ENCODE results near the gene UPP1.
A peak's percentile ranks its signal among the peaks of the same experiment; 100 is the strongest.

UPP1 gene

DNA sequence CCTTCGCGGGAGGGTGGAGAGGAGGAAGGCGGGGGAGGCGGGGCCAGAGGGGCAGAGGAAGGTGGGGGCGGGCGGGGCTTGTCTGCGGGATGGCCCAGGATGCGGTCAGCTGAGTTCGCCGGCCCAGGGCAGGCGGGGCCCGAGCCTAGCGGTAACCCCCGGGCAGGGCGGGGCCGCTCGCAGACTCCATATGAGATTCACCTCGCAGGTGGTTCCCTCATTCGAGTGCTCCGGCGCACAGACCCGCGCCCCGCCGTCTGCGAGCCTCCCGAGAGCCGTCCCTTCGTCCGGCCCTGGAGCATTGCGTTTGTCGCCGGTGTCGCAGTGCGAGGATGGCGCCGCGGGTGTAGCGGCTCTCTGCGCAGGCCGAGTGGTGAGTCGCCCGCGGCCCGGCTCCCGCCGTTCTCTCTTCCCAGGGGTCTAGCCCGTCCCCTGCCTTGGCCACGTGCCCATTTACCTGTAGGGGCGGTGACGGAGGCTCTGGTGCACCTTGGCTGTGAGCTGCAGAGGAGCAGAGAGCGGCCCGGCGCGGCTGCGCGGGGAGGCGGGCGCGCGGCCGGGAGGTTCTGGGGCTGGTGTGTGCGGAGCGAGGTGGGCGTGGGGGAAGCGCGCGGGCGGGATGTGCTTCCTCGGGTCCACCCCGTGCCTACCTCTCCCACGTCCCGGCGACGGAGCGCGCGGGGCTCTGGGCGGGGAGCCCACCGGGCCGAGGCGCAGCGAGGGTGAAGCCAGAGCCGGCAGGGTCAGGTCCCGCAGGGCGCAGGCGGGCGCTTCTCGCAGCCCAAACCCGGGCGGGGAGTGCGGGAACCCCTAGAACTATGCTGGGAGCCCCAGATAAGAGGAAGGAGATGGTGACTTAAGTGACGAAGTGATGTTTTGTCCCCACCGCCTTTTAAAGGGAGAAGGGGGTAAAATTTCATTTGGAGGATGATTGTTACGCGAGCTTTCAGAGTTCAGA is at the start of gene UPP1:
Gene UPP1, plus strand, starts transcription at position 220 of the 958 bp plus-strand sequence. CDS start 5,519 bp downstream, outside the sequence.
- peaks cover 34% of the 10 kb centered on the region for H3K4me1 ChIP-seq (ENCODE audit: insufficient read depth, low read length)
- H3K4me3 ChIP-seq (ENCODE audit: low read length): peak within 1 kb of the TSS; percentile 87
- H3K9me3 ChIP-seq (ENCODE audit: low read length): no peaks in the 10 kb centered on the region
- no peaks in the 10 kb centered on the region for H3K27me3 ChIP-seq (ENCODE audit: insufficient read depth, low read length)
- H3K36me3 ChIP-seq (ENCODE audit: insufficient read depth, low read length): peaks cover 17% of the 10 kb centered on the region
- H2AFZ ChIP-seq (ENCODE audit: low read depth, low read length): peak within 1 kb of the TSS; percentile 96

DNA sequence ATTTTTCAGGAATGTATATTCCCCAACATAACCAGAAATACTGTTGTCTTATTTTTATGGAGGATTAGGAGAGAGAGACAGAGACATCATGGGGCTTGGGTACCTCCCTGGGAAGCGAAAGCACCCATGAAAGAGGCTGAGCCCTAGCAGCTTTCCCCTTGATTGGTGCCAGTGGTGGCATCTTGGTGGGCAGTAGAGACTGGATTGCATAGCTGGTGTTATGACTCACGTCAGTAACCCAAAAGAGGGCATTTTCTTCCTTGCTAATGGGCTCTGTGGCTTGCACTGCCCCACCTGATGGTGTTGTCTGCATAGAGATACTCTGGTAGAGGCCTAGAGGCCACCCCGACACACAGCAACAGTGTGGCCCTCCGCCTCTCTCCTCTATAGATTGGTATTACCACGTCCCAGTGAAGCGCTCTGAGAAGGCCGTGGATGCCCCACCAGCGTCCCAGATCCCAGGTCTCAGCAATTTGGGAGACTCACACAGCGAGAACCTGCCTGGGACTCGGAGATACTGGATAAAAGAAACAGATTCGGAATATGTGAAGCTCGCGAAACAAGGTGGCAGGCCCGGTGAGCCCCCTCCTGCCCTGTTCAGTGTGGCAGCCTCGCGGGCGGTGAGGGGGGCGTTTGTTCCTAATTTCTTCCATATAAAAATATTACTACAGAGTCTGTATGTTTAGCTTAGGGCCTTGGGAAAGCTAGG is 48.0 kb upstream of the UPP1 start:
- Histone ChIP-seq H3K4me1 (ENCODE audit: insufficient read depth, low read length) (peaks cover 13% of the 10 kb centered on the region), H2AFZ (ENCODE audit: low read depth, low read length) (no peak overlapping the region), H3K36me3 (ENCODE audit: insufficient read depth, low read length) (no peaks in the 10 kb centered on the region), H3K27me3 (ENCODE audit: insufficient read depth, low read length) (peaks cover 13% of the 10 kb centered on the region), H3K4me3 (ENCODE audit: low read length) (no peak overlapping the region), H3K9me3 (ENCODE audit: low read length) (no peaks in the 10 kb centered on the region)

DNA sequence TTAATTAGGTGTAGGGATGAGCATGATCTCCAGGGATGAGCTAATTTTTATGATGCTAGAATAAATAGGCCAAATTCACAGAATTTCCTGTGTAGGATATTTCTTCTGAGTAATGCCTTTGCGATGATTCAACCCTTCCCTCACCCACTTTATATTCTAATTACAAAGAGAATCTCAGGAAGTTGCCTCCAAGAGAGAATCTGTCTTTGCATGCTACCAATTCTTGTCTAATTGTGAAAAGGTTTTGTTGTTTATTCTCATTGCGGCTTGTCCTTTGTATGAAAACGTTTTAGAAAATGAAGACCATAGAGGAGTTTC is 47.5 kb upstream of the UPP1 start:
- peaks cover 10% of the 10 kb centered on the region for H3K4me1 ChIP-seq (ENCODE audit: insufficient read depth, low read length)
- no peak overlapping the region for H2AFZ ChIP-seq (ENCODE audit: low read depth, low read length)
- no peak overlapping the region for H3K4me3 ChIP-seq (ENCODE audit: low read length)
- H3K27me3 ChIP-seq (ENCODE audit: insufficient read depth, low read length): peaks cover 8% of the 10 kb centered on the region
- H3K9me3 ChIP-seq (ENCODE audit: low read length): no peaks in the 10 kb centered on the region
- H3K36me3 ChIP-seq (ENCODE audit: insufficient read depth, low read length): no peaks in the 10 kb centered on the region

DNA sequence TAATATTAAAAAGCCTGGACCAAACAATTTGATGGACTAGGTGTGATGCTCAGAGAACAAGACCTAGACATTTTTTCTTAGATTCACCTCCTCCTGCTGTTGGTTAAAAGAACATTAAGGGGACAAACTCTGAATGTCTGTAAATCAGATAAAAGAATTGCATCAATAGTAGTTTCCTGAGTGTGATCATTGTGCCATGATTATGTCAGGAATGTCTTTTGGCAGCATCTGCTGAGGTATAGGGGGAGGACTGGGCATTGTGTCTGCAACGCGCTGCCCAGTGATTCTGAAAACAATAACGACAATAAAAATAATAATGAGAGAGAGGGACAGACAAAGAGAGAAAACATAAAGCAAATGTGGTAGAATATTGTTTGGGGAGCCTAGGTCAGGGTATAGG is 46.8 kb upstream of the UPP1 start:
- Histone ChIP-seq H3K27me3 (ENCODE audit: insufficient read depth, low read length) (peaks cover 2% of the 10 kb centered on the region), H3K4me3 (ENCODE audit: low read length) (no peak overlapping the region), H3K9me3 (ENCODE audit: low read length) (no peaks in the 10 kb centered on the region), H3K36me3 (ENCODE audit: insufficient read depth, low read length) (no peaks in the 10 kb centered on the region), H2AFZ (ENCODE audit: low read depth, low read length) (no peak overlapping the region), H3K4me1 (ENCODE audit: insufficient read depth, low read length) (peaks cover 10% of the 10 kb centered on the region)

DNA sequence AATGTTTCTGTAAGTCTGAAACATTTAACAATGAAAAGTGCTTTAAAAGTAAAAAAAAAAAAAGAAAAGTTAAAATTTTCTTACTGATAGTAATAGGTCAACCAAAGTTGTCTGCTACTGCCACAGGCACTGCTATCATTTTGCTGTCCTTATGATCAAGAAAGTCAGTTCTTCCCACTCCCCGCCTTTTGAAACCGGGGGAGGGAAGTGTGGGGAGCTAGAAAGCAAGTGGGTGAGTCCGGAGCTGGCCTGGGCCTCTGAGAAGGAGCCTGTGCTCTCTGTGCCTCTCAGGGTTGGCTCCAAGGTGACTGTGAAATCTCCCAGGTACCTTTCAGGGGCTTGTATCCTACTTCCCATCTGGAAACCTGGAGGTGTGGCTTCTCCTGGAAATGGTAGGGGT is 46.4 kb upstream of the UPP1 start:
- Histone ChIP-seq H2AFZ (ENCODE audit: low read depth, low read length) (no peak overlapping the region), H3K27me3 (ENCODE audit: insufficient read depth, low read length) (no peaks in the 10 kb centered on the region), H3K36me3 (ENCODE audit: insufficient read depth, low read length) (no peaks in the 10 kb centered on the region)

DNA sequence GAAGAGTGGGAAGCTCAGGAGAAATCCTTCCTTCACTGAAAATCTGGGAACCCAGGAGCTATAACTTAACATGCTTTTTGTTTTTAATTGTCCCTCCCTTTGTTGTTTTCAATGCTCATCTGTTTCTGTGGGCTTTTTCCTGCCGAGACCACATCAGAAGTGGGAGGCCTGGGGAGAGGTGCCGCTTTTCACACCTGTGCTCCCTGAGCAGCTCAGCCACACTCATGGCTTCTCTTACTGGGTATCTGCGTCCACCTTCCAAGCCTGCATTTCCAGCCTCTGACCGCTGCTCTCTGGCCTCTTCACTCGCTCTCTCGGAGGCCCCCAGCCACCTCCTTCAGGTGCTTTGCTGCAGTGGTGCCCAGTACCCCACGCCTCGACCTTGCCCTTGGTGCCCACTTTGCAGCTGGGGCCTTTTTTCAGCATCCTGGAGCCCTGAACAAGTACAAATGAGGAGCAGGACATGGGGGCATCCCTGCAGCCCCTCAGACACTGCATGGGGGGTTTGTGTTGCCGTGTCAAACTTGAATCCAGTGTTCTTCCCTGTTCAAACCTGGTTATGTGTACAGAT is 43.8 kb upstream of the UPP1 start:
- Histone ChIP-seq H3K9me3 (ENCODE audit: low read length) (no peaks in the 10 kb centered on the region), H3K4me1 (ENCODE audit: insufficient read depth, low read length) (peaks cover 10% of the 10 kb centered on the region), H3K36me3 (ENCODE audit: insufficient read depth, low read length) (no peaks in the 10 kb centered on the region), H2AFZ (ENCODE audit: low read depth, low read length) (no peak overlapping the region), H3K27me3 (ENCODE audit: insufficient read depth, low read length) (no peaks in the 10 kb centered on the region), H3K4me3 (ENCODE audit: low read length) (no peak overlapping the region)

More for the DNA sequence above, 46.4 kb upstream of the UPP1 start:
- Histone ChIP-seq H3K4me1 (ENCODE audit: insufficient read depth, low read length) (peaks cover 10% of the 10 kb centered on the region), H3K4me3 (ENCODE audit: low read length) (no peak overlapping the region), H3K9me3 (ENCODE audit: low read length) (no peaks in the 10 kb centered on the region)

DNA sequence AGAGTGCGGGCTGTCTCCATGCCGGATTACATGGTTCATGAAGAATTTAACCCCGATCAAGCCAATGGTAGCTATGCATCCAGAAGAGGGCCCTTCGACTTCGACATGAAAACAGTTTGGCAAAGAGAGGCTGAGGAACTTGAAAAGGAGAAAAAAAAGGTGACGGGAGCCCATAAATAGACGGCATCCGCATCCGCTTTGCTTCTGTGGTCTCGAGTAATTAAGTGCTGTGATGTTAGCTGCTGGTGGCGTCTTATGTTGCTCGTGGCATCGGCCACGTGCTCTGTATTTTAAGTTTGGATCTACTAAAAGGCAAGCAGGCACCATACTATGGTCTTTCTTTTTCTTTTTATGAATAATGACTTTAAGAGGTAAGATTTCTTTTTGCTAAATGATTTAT is 42.6 kb upstream of the UPP1 start:
- Histone ChIP-seq H3K4me3 (ENCODE audit: low read length) (no peak overlapping the region), H3K36me3 (ENCODE audit: insufficient read depth, low read length) (no peaks in the 10 kb centered on the region), H2AFZ (ENCODE audit: low read depth, low read length) (no peak overlapping the region), H3K4me1 (ENCODE audit: insufficient read depth, low read length) (peaks cover 10% of the 10 kb centered on the region), H3K27me3 (ENCODE audit: insufficient read depth, low read length) (no peaks in the 10 kb centered on the region), H3K9me3 (ENCODE audit: low read length) (no peaks in the 10 kb centered on the region)

DNA sequence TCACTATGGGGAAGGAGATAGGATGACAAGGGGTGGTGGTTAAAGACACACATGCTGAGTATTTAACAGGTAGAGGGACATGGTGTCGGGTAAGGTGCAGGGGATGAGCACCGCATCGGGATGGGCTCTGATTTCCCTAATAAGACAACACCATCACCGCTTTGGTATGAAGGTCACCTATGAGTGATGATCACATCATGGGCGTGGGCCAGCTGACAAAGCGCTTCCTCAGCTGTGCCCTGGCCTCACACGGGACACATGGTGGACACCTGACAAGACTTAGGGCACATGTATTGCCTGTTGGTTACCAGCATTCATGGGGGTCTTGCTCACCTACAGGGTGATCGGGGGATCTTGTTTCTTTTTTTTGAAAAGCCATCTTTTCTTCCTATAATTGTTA is 41.0 kb upstream of the UPP1 start:
- Histone ChIP-seq H3K9me3 (ENCODE audit: low read length) (no peaks in the 10 kb centered on the region), H3K27me3 (ENCODE audit: insufficient read depth, low read length) (no peaks in the 10 kb centered on the region), H3K4me3 (ENCODE audit: low read length) (no peak overlapping the region), H3K4me1 (ENCODE audit: insufficient read depth, low read length) (no peaks in the 10 kb centered on the region), H3K36me3 (ENCODE audit: insufficient read depth, low read length) (no peaks in the 10 kb centered on the region), H2AFZ (ENCODE audit: low read depth, low read length) (no peak overlapping the region)

DNA sequence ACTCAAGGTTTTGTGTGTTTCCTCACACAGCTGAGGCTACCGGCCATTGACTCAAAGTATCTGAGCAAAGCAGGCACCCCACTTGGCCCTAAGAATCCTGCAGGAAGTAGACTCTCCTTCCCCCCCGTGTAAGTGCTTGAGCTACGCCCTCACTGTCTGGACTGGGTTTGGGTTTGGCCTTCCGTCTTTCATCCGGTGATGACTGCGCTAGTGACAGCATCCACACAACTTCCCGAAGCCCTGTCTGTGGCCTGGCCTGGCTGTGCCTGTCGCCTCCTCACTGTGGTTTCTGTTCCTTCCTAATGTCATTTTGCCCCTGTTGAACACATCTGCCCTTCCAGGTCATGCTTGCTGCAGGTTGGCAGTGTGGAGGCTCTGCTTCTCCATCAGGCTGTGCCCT is 39.2 kb upstream of the UPP1 start:
- no peaks in the 10 kb centered on the region for H3K4me1 ChIP-seq (ENCODE audit: insufficient read depth, low read length)
- no peaks in the 10 kb centered on the region for H3K27me3 ChIP-seq (ENCODE audit: insufficient read depth, low read length)
- no peaks in the 10 kb centered on the region for H3K9me3 ChIP-seq (ENCODE audit: low read length)
- H3K36me3 ChIP-seq (ENCODE audit: insufficient read depth, low read length): no peaks in the 10 kb centered on the region
- no peak overlapping the region for H3K4me3 ChIP-seq (ENCODE audit: low read length)
- no peak overlapping the region for H2AFZ ChIP-seq (ENCODE audit: low read depth, low read length)

DNA sequence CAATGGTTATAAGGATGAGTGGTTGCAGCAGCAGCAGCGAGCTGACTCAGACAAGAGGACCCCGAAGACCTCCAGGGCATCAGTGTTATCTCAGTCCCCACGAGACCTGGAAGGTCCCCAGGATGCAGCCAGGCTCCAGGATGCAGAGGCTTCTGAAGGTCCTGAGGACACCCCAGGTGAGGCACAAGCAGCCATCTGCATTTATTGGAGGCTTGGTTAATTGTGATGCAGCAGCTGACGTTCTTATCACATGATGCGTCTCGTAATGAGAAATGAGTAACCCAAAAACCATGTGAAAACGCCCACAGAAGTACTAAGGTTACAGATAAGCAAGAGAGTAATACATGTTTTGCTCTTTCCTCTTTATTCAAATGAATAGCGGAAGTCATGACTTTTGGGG is 36.3 kb upstream of the UPP1 start:
- H3K4me3 ChIP-seq (ENCODE audit: low read length): no peak overlapping the region
- no peaks in the 10 kb centered on the region for H3K9me3 ChIP-seq (ENCODE audit: low read length)
- no peaks in the 10 kb centered on the region for H3K36me3 ChIP-seq (ENCODE audit: insufficient read depth, low read length)
- H3K27me3 ChIP-seq (ENCODE audit: insufficient read depth, low read length): no peaks in the 10 kb centered on the region
- no peak overlapping the region for H2AFZ ChIP-seq (ENCODE audit: low read depth, low read length)
- H3K4me1 ChIP-seq (ENCODE audit: insufficient read depth, low read length): no peaks in the 10 kb centered on the region

DNA sequence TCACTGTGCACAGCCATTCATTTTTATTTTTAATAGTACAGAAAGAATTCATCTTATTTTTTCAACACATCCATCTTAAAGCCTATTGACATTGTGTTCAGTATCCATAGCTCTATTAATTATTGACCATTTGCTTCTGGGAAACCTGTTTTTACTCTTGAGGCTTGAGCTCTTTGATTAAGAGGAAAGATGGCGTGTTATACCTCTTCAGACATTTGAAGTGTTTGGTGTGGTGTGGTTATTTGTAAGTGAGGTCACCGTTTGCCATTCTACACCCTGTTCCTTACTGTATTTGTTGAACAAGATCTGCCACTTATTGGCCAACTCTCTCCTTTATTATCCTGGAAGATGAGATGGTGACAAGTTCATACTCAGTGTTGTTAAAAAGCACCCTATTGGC is 35.3 kb upstream of the UPP1 start:
- Histone ChIP-seq H3K4me3 (ENCODE audit: low read length) (no peak overlapping the region), H3K27me3 (ENCODE audit: insufficient read depth, low read length) (no peaks in the 10 kb centered on the region), H2AFZ (ENCODE audit: low read depth, low read length) (no peak overlapping the region), H3K9me3 (ENCODE audit: low read length) (no peaks in the 10 kb centered on the region), H3K4me1 (ENCODE audit: insufficient read depth, low read length) (no peaks in the 10 kb centered on the region), H3K36me3 (ENCODE audit: insufficient read depth, low read length) (no peaks in the 10 kb centered on the region)

DNA sequence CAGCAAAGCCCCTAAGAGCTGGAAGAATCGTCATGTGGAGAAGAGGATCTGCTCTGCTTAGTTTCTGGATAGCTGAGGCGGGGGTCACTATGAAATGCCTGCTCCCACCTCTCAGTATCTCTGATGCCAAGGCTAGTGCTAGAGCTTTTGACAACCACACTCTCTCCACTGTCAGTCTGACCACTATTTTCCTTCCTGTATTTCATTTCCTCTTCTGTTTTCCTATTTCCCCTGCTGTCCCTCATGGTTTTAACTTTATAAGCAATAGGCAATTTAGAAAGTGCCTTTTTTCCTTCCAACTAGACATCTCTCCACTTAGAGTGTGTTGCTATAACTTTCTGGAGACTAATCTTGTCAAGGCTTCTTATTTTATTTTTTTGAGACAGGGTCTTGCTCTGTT is 30.1 kb upstream of the UPP1 start:
- Histone ChIP-seq H2AFZ (ENCODE audit: low read depth, low read length) (no peak overlapping the region), H3K36me3 (ENCODE audit: insufficient read depth, low read length) (no peaks in the 10 kb centered on the region), H3K4me3 (ENCODE audit: low read length) (no peak overlapping the region), H3K9me3 (ENCODE audit: low read length) (no peaks in the 10 kb centered on the region), H3K27me3 (ENCODE audit: insufficient read depth, low read length) (no peaks in the 10 kb centered on the region), H3K4me1 (ENCODE audit: insufficient read depth, low read length) (peaks cover 16% of the 10 kb centered on the region)

DNA sequence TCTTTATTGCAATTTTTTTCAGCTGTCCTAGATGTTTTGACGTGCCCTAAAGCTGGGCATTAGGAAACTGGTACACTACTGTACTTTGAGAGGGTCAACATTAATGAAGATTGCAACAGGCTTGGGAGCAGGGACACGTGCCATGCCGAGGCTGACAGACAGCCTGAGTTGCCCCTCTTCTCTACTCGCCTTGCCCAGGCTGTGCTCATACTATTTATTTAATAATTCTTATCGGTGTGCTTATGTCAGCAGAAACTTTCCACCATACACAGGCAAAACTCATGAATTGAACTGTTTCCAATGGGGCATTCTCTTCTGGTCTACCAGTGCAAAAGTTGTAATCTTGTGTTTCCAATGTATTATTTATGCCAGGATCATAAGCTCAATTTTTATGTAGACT is 29.4 kb upstream of the UPP1 start:
- Histone ChIP-seq H3K27me3 (ENCODE audit: insufficient read depth, low read length) (no peaks in the 10 kb centered on the region), H3K4me1 (ENCODE audit: insufficient read depth, low read length) (peaks cover 16% of the 10 kb centered on the region), H3K36me3 (ENCODE audit: insufficient read depth, low read length) (no peaks in the 10 kb centered on the region), H2AFZ (ENCODE audit: low read depth, low read length) (no peak overlapping the region), H3K9me3 (ENCODE audit: low read length) (no peaks in the 10 kb centered on the region), H3K4me3 (ENCODE audit: low read length) (no peak overlapping the region)
